ENCODE measurements around the gene PXT1.
A peak's percentile ranks its signal among the peaks of the same experiment; 100 is the strongest.

The PXT1 gene

GRCh38 chr6:36430351-36430750, 12.3 kb downstream of the PXT1 start:
- no peak for DNase-seq (ENCODE audit: extremely low read depth, low read depth)
- TF ChIP-seq CTCF (IDR thresholded peaks at IDR 0.05; ENCODE audit: low read depth, low read length), result no peak

GRCh38 chr6:36428911-36429310, 13.7 kb downstream of the PXT1 start:
- DNase-seq (ENCODE audit: extremely low read depth, low read depth), result no peak
- TF ChIP-seq CTCF (IDR thresholded peaks at IDR 0.05; ENCODE audit: low read depth, low read length), result no peak

- DNase-seq (ENCODE audit: extremely low read depth, low read depth), result no peak
- no peak for TF ChIP-seq CTCF (IDR thresholded peaks at IDR 0.05; ENCODE audit: low read depth, low read length)
Measured at GRCh38 chr6:36426622-36427021, 16.0 kb downstream of the PXT1 start.

- DNase-seq (ENCODE audit: extremely low read depth, low read depth), result peak; percentile 90
- TF ChIP-seq CTCF (IDR thresholded peaks at IDR 0.05; ENCODE audit: low read depth, low read length), result peak; percentile 71
Measured at GRCh38 chr6:36423101-36423824, 19.4 kb downstream of the PXT1 start.

- no peak for TF ChIP-seq CTCF (IDR thresholded peaks at IDR 0.05; ENCODE audit: low read depth, low read length)
- no peak for DNase-seq (ENCODE audit: extremely low read depth, low read depth)
Measured at GRCh38 chr6:36422714-36423100, 19.9 kb downstream of the PXT1 start.

GRCh38 chr6:36419310-36419709, 23.3 kb downstream of the PXT1 start:
- no peak for DNase-seq (ENCODE audit: extremely low read depth, low read depth)
- no peak for TF ChIP-seq CTCF (IDR thresholded peaks at IDR 0.05; ENCODE audit: low read depth, low read length)

- DNase-seq (ENCODE audit: extremely low read depth, low read depth), result no peak
- no peak for TF ChIP-seq CTCF (IDR thresholded peaks at IDR 0.05; ENCODE audit: low read depth, low read length)
Measured at GRCh38 chr6:36418558-36418957, 24.1 kb downstream of the PXT1 start.

Measured in AG09319 (cell line).